ENCODE data around the gene HDAC4. TPM values are rescaled to one million over a fixed set of nuclear protein-coding genes. Genes with fewer than 3 reads are reported as not detected.

The HDAC4 gene
- total and polyA plus RNA-seq, 10 of the 15 experiments (the other 5 are each of a cell fraction or from before 2014, with no cell fraction given): 0.22 to 15.7 (median 4.8) TPM

DNA sequence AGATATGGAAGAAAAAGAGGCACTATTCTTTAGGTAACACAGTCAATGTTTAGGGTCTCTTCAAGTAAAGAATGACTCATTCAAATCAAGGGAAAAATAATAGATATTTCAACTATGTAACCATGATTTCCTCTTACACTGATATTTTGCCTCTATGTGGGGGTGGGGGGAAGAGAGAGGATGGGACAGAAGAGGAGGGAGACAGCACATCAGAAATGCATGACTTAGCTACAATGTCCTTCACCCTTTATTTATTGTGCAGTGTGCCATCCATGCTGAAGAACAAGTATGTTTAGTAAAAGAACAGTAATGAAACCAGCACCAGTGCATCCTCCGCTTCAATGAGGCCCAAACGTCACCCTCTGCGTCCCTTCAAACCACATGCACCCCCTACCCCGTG lies 204.8 kb downstream of the HDAC4 start:
- no peak overlapping the region for H3K9ac ChIP-seq (ENCODE audit: control insufficient read depth, insufficient read depth, low read length)
- RAD21 ChIA-PET (ENCODE audit: unreplicated experiment): no interaction called here
- CTCF ChIA-PET: interaction anchor here (0.7 kb wide), 1 partner anchor 12 kb away, joined by 3 read pairs; no protein-coding TSS in a partner anchor
- no peak overlapping the region for H2AFZ ChIP-seq (ENCODE audit: control insufficient read depth, low read depth, low read length)
- WGBS (ENCODE audit: insufficient coverage, insufficient replicate concordance, low lambda C conversion rate, missing lambda C conversion rate): 77% methylated on average over 4 of the region's 4 CpGs
- FAIRE-seq (no peak), DNase-seq (ENCODE audit: low read depth, low spot score) (no peak), ATAC-seq (no peak)
- POLR2A ChIA-PET: no interaction called here
- H3K4me1 ChIP-seq (ENCODE audit: control insufficient read depth, insufficient read depth, low read length): no peaks in the 10 kb centered on the region
- H3K27me3 ChIP-seq (replicated peaks in 1 of 2; ENCODE audit: control insufficient read depth in 2 of 2, insufficient read depth in 2 of 2, low read length in 1 of 2): no peaks in the 10 kb centered on the region
- no peaks in the 10 kb centered on the region for H3K9me3 ChIP-seq (replicated peaks; ENCODE audit: control insufficient read depth, insufficient read depth, low read length)
- SMC1A ChIA-PET (ENCODE audit: uncharacterized antibody, unreplicated experiment): no interaction called here
- intact Hi-C loops (cut with micrococcal nuclease; ENCODE audit: unreplicated experiment) (no loop called here), in situ Hi-C loops (cut with MboI) (no loop called here)
- no peak overlapping the region for H3K4me3 ChIP-seq
- BruUV-seq (replicated peaks): no TSS peak
- H3K27ac ChIP-seq (ENCODE audit: control insufficient read depth, insufficient read depth): no peak overlapping the region
- no peaks in the 10 kb centered on the region; the same call in 1 of the 2 replicates for H4K20me1 ChIP-seq (ENCODE audit: control insufficient read depth, insufficient read depth)
- H3K79me2 ChIP-seq (ENCODE audit: control insufficient read depth, insufficient read depth, low read length): no peaks in the 10 kb centered on the region
- TF ChIP-seq ETV6 (conservative IDR thresholded peaks at IDR 0.05 in 1 of 2, IDR thresholded peaks at IDR 0.05 in 1 of 2; ENCODE audit: borderline replicate concordance in 1 of 2, low read depth in 1 of 2) (no peak), CREM (IDR thresholded peaks at IDR 0.05; ENCODE audit: low read depth) (no peak), RBBP5 (conservative IDR thresholded peaks at IDR 0.05) (no peak), SIN3A (IDR thresholded peaks at IDR 0.05; ENCODE audit: low read depth, low read length) (no peak), HDAC2 (IDR thresholded peaks at IDR 0.05) (no peak), POU2F2 (IDR thresholded peaks at IDR 0.05; ENCODE audit: borderline replicate concordance, low read depth, low read length) (no peak), CBFB (IDR thresholded peaks at IDR 0.05; ENCODE audit: low read depth) (no peak), TAF1 (IDR thresholded peaks at IDR 0.05; ENCODE audit: borderline replicate concordance, low read depth, low read length) (no peak), IRF4 (IDR thresholded peaks at IDR 0.05; ENCODE audit: low read depth, low read length) (no peak), MXI1 (IDR thresholded peaks at IDR 0.05; ENCODE audit: low read depth, low read length) (no peak), ESRRA (IDR thresholded peaks at IDR 0.05; ENCODE audit: low read length) (no peak)
- TF ChIP-seq, protein P1, sequence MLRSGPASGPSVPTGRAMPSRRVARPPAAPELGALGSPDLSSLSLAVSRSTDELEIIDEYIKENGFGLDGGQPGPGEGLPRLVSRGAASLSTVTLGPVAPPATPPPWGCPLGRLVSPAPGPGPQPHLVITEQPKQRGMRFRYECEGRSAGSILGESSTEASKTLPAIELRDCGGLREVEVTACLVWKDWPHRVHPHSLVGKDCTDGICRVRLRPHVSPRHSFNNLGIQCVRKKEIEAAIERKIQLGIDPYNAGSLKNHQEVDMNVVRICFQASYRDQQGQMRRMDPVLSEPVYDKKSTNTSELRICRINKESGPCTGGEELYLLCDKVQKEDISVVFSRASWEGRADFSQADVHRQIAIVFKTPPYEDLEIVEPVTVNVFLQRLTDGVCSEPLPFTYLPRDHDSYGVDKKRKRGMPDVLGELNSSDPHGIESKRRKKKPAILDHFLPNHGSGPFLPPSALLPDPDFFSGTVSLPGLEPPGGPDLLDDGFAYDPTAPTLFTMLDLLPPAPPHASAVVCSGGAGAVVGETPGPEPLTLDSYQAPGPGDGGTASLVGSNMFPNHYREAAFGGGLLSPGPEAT (IDR thresholded peaks at IDR 0.05; ENCODE audit: low read depth): no peak
- TF ChIP-seq, protein P2, sequence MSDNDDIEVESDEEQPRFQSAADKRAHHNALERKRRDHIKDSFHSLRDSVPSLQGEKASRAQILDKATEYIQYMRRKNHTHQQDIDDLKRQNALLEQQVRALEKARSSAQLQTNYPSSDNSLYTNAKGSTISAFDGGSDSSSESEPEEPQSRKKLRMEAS (IDR thresholded peaks at IDR 0.05; ENCODE audit: low read depth, low read length): no peak
- H3K36me3 ChIP-seq (ENCODE audit: control insufficient read depth in 2 of 2, insufficient read depth in 2 of 2, low read length in 1 of 2): peaks cover 0 to 2% of the 10 kb centered on the region in 2 experiments; a peak in 2 of 4 replicates
- H3K4me2 ChIP-seq (ENCODE audit: control insufficient read depth, insufficient read depth): no peak overlapping the region

Data from GM12878 (cell line).